ENCODE results near the gene ICAM5. TPM values are rescaled to one million over a fixed set of nuclear protein-coding genes. Genes with fewer than 3 reads are reported as not detected.
"Not testable (repeated sequence)": the region's sequence is repeated elsewhere in the genome, so short reads cannot be mapped to it uniquely, and the experiment has no call there.

ICAM5 gene
- polyA plus RNA-seq, 1 donor (not counting 4 experiments of a cell fraction or from before 2014, with no cell fraction given) = 0.20 TPM

DNA sequence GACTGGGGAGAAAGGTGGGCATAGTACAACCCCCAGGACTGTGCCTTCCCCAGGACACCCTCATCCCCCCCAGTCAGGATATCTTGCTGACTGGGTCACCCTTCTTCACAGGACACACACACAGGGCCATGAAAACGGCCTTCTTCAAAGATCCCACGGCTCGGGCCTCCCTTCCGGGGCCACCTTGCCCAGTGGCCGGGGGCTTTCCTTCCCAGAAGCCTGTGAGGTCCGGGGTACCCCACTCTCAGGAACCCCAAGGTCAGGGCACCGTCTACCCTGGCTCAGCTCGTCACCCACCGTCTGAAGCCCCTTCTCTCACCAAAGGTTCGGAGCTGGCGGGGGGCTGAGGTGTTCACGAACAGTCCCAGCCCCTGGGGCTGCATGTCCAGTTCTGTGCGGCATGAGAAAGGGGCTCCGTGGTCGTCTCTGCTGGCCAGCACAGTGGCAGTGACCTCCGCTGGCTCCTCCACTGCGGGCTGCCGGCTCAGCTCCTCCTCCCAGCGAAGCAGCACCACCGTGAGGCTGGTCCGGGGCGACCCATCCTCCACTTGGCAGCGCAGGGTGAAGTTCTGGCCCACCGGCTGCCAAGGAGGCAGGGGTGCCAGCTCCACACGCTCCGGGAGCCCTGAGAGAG lies 45.7 kb downstream of the ICAM5 start:
- no peak overlapping the region for H3K9ac ChIP-seq (ENCODE audit: control insufficient read depth, extremely low read depth, insufficient read depth, low read length)
- DNase-seq (ENCODE audit: low read depth, low spot score) (no peak), FAIRE-seq (no peak)
- no peak overlapping the region for H3K27ac ChIP-seq (ENCODE audit: control insufficient read depth, insufficient read depth, low read length)
- no peaks in the 10 kb centered on the region for H4K20me1 ChIP-seq (ENCODE audit: control insufficient read depth, extremely low read depth, insufficient read depth, low read length)
- H3K9me3 ChIP-seq (ENCODE audit: control insufficient read depth, low read depth, low read length) = no peaks in the 10 kb centered on the region
- peak overlapping the region in 1 of 3 experiments; percentile 92 for H3K4me3 ChIP-seq (ENCODE audit: control insufficient read depth in 2 of 3, extremely low read depth in 1 of 3, insufficient read depth in 2 of 3, low read depth in 1 of 3, low read length in 3 of 3)
- TF ChIP-seq, protein P1, sequence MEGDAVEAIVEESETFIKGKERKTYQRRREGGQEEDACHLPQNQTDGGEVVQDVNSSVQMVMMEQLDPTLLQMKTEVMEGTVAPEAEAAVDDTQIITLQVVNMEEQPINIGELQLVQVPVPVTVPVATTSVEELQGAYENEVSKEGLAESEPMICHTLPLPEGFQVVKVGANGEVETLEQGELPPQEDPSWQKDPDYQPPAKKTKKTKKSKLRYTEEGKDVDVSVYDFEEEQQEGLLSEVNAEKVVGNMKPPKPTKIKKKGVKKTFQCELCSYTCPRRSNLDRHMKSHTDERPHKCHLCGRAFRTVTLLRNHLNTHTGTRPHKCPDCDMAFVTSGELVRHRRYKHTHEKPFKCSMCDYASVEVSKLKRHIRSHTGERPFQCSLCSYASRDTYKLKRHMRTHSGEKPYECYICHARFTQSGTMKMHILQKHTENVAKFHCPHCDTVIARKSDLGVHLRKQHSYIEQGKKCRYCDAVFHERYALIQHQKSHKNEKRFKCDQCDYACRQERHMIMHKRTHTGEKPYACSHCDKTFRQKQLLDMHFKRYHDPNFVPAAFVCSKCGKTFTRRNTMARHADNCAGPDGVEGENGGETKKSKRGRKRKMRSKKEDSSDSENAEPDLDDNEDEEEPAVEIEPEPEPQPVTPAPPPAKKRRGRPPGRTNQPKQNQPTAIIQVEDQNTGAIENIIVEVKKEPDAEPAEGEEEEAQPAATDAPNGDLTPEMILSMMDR (optimal IDR thresholded peaks at IDR 0.05 in 1 of 3, IDR thresholded peaks at IDR 0.05 in 1 of 3, conservative IDR thresholded peaks at IDR 0.05 in 1 of 3; ENCODE audit: extremely low read depth in 1 of 3, insufficient read depth in 2 of 3, low read length in 3 of 3) = no peak
- no peaks in the 10 kb centered on the region for H3K9me1 ChIP-seq (ENCODE audit: control insufficient read depth, extremely low read depth, insufficient read depth, low read length)
- dilution Hi-C loops (cut with MboI; ENCODE audit: extremely low pct_ligation_motif_present, low sequenced_read_pairs) = no loop called here
- H2AFZ ChIP-seq (ENCODE audit: control insufficient read depth, low read length) = no peak overlapping the region
- peaks cover 0 to 2% of the 10 kb centered on the region in 2 experiments for H3K36me3 ChIP-seq (ENCODE audit: control insufficient read depth in 2 of 2, extremely low read depth in 1 of 2, insufficient read depth in 2 of 2, low read length in 2 of 2)
- H3K27me3 ChIP-seq (ENCODE audit: control insufficient read depth, extremely low read depth, insufficient read depth, low read length) = no peaks in the 10 kb centered on the region
- H3K4me1 ChIP-seq (ENCODE audit: control insufficient read depth, extremely low read depth, insufficient read depth, low read length) = peaks cover 19% of the 10 kb centered on the region
- H3K79me2 ChIP-seq (ENCODE audit: control insufficient read depth, insufficient read depth, low read length) = peaks cover 22% of the 10 kb centered on the region
- H3K4me2 ChIP-seq (ENCODE audit: control insufficient read depth, extremely low read depth, insufficient read depth, low read depth, low read length) = no peak overlapping the region

DNA sequence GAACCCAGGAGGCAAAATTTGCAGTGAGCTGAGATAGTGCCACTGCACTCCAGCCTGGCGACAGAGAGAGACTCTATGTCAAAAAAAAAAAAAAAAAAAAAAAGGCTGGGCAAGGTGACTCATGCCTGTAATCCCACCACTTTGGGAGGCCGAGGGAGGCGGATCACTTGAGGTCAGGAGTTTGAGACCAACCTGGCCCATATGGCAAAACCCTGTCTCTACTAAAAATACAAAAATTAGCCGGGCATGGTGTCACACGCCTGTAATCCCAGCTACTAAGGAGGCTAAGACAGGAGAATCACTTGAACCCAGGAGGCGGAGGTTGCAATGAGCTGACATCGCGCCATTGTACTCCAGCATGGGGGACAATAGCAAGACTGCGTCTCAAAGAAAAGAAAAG lies 47.0 kb downstream of the ICAM5 start:
- dilution Hi-C loops (cut with MboI; ENCODE audit: extremely low pct_ligation_motif_present, low sequenced_read_pairs); H3K9ac ChIP-seq (ENCODE audit: control insufficient read depth, extremely low read depth, insufficient read depth, low read length); H3K9me1 ChIP-seq (ENCODE audit: control insufficient read depth, extremely low read depth, insufficient read depth, low read length); H3K27me3 ChIP-seq (ENCODE audit: control insufficient read depth, extremely low read depth, insufficient read depth, low read length); DNase-seq (ENCODE audit: low read depth, low spot score); H3K9me3 ChIP-seq (ENCODE audit: control insufficient read depth, low read depth, low read length); H3K27ac ChIP-seq (ENCODE audit: control insufficient read depth, insufficient read depth, low read length); H3K4me2 ChIP-seq (ENCODE audit: control insufficient read depth, extremely low read depth, insufficient read depth, low read depth, low read length); H4K20me1 ChIP-seq (ENCODE audit: control insufficient read depth, extremely low read depth, insufficient read depth, low read length); H3K36me3 ChIP-seq (ENCODE audit: control insufficient read depth in 2 of 2, extremely low read depth in 1 of 2, insufficient read depth in 2 of 2, low read length in 2 of 2); H3K4me3 ChIP-seq (ENCODE audit: control insufficient read depth in 2 of 3, extremely low read depth in 1 of 3, insufficient read depth in 2 of 3, low read depth in 1 of 3, low read length in 3 of 3); FAIRE-seq; H2AFZ ChIP-seq (ENCODE audit: control insufficient read depth, low read length): not testable (repeated sequence)
- Histone ChIP-seq H3K79me2 (ENCODE audit: control insufficient read depth, insufficient read depth, low read length) (peaks cover 13% of the 10 kb centered on the region), H3K4me1 (ENCODE audit: control insufficient read depth, extremely low read depth, insufficient read depth, low read length) (peaks cover 19% of the 10 kb centered on the region)

DNA sequence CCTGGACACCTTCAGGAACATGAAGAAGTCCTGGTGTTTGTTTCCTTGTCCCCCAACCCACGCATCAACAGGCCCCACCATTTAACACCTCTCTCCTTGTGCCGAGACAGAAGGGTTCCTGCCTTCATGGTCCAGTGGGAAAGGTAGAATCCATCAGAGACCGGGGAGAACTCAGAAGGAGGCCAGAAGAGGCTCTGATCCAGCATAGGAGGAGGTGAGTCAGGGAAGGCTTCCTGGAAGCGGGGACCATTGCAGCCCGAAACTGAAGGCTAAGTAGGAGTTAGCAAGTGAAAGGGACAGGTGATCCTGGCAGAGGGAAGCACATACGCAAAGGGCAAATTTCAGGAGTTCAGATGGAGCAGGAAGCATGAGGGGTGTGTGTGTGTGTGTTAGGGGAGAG lies 49.2 kb downstream of the ICAM5 start:
- Histone ChIP-seq H3K27ac (ENCODE audit: control insufficient read depth, insufficient read depth, low read length) (no peak overlapping the region), H3K4me3 (ENCODE audit: control insufficient read depth in 2 of 3, extremely low read depth in 1 of 3, insufficient read depth in 2 of 3, low read depth in 1 of 3, low read length in 3 of 3) (no peak overlapping the region), H3K27me3 (ENCODE audit: control insufficient read depth, extremely low read depth, insufficient read depth, low read length) (no peaks in the 10 kb centered on the region), H3K9me1 (ENCODE audit: control insufficient read depth, extremely low read depth, insufficient read depth, low read length) (no peaks in the 10 kb centered on the region), H3K4me2 (ENCODE audit: control insufficient read depth, extremely low read depth, insufficient read depth, low read depth, low read length) (no peak overlapping the region), H4K20me1 (ENCODE audit: control insufficient read depth, extremely low read depth, insufficient read depth, low read length) (no peaks in the 10 kb centered on the region), H3K4me1 (ENCODE audit: control insufficient read depth, extremely low read depth, insufficient read depth, low read length) (peaks cover 8% of the 10 kb centered on the region), H3K79me2 (ENCODE audit: control insufficient read depth, insufficient read depth, low read length) (no peaks in the 10 kb centered on the region), H3K9me3 (ENCODE audit: control insufficient read depth, low read depth, low read length) (no peaks in the 10 kb centered on the region), H3K9ac (ENCODE audit: control insufficient read depth, extremely low read depth, insufficient read depth, low read length) (no peak overlapping the region), H2AFZ (ENCODE audit: control insufficient read depth, low read length) (no peak overlapping the region), H3K36me3 (ENCODE audit: control insufficient read depth in 2 of 2, extremely low read depth in 1 of 2, insufficient read depth in 2 of 2, low read length in 2 of 2) (no peaks in the 10 kb centered on the region)
- dilution Hi-C loops (cut with MboI; ENCODE audit: extremely low pct_ligation_motif_present, low sequenced_read_pairs) = no loop called here
- FAIRE-seq = no peak
- TF ChIP-seq EZH2 (IDR thresholded peaks at IDR 0.05; ENCODE audit: low read length) = no peak
- TF ChIP-seq, protein P1 (optimal IDR thresholded peaks at IDR 0.05 in 1 of 3, IDR thresholded peaks at IDR 0.05 in 1 of 3, conservative IDR thresholded peaks at IDR 0.05 in 1 of 3; ENCODE audit: extremely low read depth in 1 of 3, insufficient read depth in 2 of 3, low read length in 3 of 3) = no peak
- no peak for DNase-seq (ENCODE audit: low read depth, low spot score)

Measured in keratinocyte (primary cell).